ENCODE data around the gene CYP1A2. TPM values are rescaled to one million over a fixed set of nuclear protein-coding genes. Genes with fewer than 3 reads are reported as not detected.
"Not testable (repeated sequence)": the region's sequence is repeated elsewhere in the genome, so short reads cannot be mapped to it uniquely, and the experiment has no call there.

Gene CYP1A2
- total RNA-seq, 2 experiments from 2014 or later: not detected

DNA sequence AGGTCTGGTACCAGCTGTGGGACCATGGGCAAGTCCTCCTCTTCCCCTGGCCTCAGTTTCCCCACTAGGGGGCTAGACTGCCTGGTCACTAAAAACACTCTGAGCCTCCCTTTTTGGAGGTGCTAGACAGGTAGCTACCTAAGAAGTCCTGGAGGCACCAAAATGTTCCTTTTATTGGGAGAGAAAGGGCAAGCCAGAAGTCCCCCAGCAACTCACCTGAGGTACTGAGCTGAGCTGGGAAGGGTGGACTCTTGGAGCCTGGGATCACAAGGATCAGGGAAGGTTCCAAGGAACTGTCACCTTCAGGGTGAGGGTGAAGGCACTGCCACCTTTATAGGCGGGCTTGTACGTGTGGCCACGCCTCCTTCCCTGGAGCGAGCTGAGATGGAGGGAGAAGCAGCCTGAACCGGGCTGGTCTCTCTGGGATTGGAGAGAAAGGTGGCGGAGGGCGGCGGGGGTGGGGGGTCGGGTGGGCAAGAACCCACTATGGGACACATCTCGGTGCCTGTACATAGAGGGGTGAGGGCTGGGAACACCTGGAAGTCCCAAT lies 23.3 kb upstream of the CYP1A2 start, which contains the start of gene CYP1A1:
TSS of gene CYP1A1 (minus strand) at position 304 of the 550 bp plus-strand sequence. CDS start 2,431 bp downstream, outside the sequence.
- DNase-seq: peak; percentile 38
- Mint-ChIP-seq H3K27ac (peak within 1 kb of the TSS; percentile 51), H3K4me3 (peak within 1 kb of the TSS; percentile 61), H3K4me1 (ENCODE audit: low read depth) (peaks cover 27% of the 10 kb centered on the region), H3K27me3 (ENCODE audit: low read depth) (peaks cover 5% of the 10 kb centered on the region), H3K36me3 (ENCODE audit: low read depth) (no peaks in the 10 kb centered on the region), H3K9me3 (ENCODE audit: insufficient read depth) (no peaks in the 10 kb centered on the region)
- ATAC-seq: peak; percentile 38
- CTCF ChIA-PET: interaction anchor here (0.6 to 3.1 kb wide), 12 partner anchors 27 to 225 kb away, joined by 3 to 17 read pairs (median 4); no protein-coding TSS in a partner anchor
- POLR2A ChIA-PET: interaction anchor here (0.6 to 1.1 kb wide), 5 partner anchors 55 to 302 kb away, joined by 3 read pairs; no protein-coding TSS in a partner anchor

DNA sequence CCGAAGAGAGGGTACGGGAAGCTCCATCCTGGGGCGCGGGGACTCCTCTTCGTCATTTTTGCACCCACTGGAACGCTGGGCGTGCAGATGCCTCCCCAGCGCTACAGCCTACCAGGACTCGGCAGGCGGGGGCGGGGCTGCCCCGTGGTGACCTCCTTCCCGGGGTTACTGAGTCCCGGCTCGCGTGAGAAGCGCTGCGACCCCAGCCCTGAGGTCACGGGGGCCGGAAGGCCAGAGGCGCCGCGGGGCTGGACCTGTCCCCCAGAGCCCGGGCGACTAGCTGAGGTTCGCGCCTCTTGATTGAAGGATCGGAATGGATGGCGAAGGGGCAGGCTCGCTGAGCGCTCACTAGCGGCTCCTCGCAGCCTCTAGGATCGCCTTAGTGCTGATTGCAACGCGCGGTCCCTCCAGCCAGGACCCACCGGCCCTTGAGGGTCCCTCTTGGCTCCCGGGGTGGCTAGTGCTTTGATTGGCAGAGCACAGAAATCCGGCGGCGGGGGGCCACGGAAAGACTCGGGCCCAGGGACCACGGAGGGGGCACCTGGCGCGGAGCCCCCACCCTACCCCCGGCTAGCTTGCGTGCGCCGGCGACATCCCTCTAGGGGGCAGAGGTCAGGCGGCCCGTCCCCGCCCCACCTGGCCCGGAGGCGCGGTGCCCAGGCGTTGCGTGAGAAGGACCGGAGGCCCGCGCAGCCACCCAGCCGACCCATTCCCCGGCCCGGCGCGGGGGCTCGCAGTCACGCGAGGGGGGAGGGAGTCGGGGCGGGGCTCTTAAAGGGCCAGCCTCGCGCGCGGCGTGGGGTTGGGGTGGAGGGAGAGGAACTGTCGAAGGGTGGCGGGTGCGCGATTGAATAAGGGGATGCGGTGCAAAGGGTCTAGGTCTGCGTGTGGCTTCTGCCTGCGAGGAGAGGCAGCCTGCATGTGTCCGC lies 22.5 kb upstream of the CYP1A2 start:
- Mint-ChIP-seq H3K4me1 (ENCODE audit: low read depth) (peaks cover 30% of the 10 kb centered on the region), H3K4me3 (peak overlapping the region; percentile 64), H3K27ac (peak overlapping the region; percentile 84), H3K9me3 (ENCODE audit: insufficient read depth) (no peaks in the 10 kb centered on the region), H3K36me3 (ENCODE audit: low read depth) (no peaks in the 10 kb centered on the region), H3K27me3 (ENCODE audit: low read depth) (peaks cover 5% of the 10 kb centered on the region)
- CTCF ChIA-PET: interaction anchor here (0.6 to 3.1 kb wide), 11 partner anchors 26 to 224 kb away, joined by 3 to 17 read pairs (median 4); no protein-coding TSS in a partner anchor
- ATAC-seq (peak; percentile 78), DNase-seq (peak; percentile 64)
- POLR2A ChIA-PET: interaction anchor here (0.6 to 1.1 kb wide), 3 partner anchors 54 to 209 kb away, joined by 3 read pairs; no protein-coding TSS in a partner anchor

DNA sequence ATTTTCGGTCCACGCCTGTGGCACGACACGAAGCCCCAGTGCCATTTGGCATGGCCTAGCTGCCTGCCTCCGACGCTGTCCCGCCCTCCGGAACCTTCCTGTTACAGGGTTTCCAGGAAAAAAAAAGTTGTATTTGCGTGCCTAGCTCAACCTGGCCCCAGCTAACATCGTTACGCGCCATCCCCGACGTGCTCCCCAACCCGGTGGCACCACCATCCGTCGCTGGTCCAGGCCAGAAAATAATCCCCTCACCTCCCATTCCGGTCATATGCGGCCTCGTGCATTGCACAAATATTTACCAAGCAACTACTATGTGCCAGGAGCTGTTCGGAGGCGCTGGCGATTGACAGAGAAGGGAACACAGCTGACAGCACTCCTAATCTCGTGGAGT lies 21.9 kb upstream of the CYP1A2 start:
- Mint-ChIP-seq H3K4me3 (peak overlapping the region; percentile 64), H3K27ac (peak overlapping the region; percentile 84), H3K9me3 (ENCODE audit: insufficient read depth) (no peaks in the 10 kb centered on the region), H3K36me3 (ENCODE audit: low read depth) (no peaks in the 10 kb centered on the region), H3K27me3 (ENCODE audit: low read depth) (peaks cover 5% of the 10 kb centered on the region), H3K4me1 (ENCODE audit: low read depth) (peaks cover 31% of the 10 kb centered on the region)
- ChIA-PET CTCF (interaction anchor here (0.6 to 2.6 kb wide), 2 partner anchors 45 to 474 kb away, joined by 4 to 8 read pairs; no protein-coding TSS in a partner anchor), POLR2A (interaction anchor here (1.1 kb wide), 1 partner anchor 53 kb away, joined by 3 read pairs; no protein-coding TSS in a partner anchor)
- ATAC-seq (peak; percentile 17), DNase-seq (peak; percentile 36)

DNA sequence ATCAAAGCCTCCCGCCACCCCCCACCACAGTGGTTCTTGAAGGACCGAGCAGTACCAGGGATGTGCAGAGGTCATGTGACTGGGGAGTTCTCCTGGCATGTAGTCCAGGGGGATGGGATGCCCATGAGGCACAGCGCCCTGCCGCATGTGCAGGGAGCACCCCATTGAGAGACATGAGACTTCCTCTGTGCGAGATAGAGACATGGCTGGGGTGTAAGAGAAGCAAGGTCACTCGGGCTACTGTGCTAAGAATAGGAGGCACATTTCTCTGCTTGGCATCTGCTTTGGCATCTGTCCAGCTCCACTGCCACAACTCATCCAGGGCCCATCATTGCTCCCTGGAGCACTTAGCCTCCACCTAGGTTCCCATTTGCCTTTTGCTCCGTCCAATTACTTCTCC lies 20.9 kb upstream of the CYP1A2 start:
- Mint-ChIP-seq H3K4me3 (peak overlapping the region; percentile 64), H3K27me3 (ENCODE audit: low read depth) (peaks cover 5% of the 10 kb centered on the region), H3K27ac (no peak overlapping the region), H3K9me3 (ENCODE audit: insufficient read depth) (no peaks in the 10 kb centered on the region), H3K4me1 (ENCODE audit: low read depth) (peaks cover 31% of the 10 kb centered on the region), H3K36me3 (ENCODE audit: low read depth) (no peaks in the 10 kb centered on the region)
- DNase-seq: no peak
- no peak for ATAC-seq
- POLR2A ChIA-PET: no interaction called here
- CTCF ChIA-PET: no interaction called here

DNA sequence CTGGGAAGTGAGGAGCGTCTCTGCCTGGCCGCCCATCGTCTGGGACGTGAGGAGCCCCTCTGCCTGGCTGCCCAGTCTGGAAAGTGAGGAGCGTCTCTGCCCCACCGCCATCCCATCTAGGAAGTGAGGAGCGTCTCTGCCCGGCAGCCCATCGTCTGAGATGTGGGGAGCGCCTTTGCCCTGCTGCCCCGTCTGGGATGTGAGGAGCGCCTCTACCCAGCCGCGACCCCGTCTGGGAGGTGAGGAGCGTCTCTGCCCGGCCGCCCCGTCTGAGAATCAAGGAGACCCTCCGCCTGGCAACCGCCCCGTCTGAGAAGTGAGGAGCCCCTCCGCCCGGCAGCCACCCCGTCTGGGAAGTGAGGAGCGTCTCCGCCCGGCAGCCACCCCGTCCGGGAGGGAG lies 19.9 kb upstream of the CYP1A2 start:
- H3K27ac Mint-ChIP-seq; H3K9me3 Mint-ChIP-seq (ENCODE audit: insufficient read depth); H3K4me3 Mint-ChIP-seq; DNase-seq; ATAC-seq; H3K36me3 Mint-ChIP-seq (ENCODE audit: low read depth); H3K27me3 Mint-ChIP-seq (ENCODE audit: low read depth); CTCF ChIA-PET; POLR2A ChIA-PET: not testable (repeated sequence)
- H3K4me1 Mint-ChIP-seq (ENCODE audit: low read depth): peaks cover 28% of the 10 kb centered on the region

DNA sequence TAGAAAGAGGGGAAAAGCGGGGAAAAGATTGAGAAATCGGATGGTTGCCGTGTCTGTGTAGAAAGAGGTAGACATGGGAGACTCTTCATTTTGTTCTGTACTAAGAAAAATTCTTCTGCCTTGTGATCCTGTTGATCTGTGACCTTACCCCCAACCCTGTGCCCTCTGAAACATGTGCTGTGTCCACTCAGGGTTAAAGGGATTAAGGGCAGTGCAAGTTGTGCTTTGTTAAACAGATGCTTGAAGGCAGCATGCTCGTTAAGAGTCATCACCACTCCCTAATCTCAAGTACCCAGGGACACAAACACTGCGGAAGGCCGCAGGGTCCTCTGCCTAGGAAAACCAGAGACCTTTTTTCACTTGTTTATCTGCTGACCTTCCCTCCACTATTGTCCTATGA lies 19.3 kb upstream of the CYP1A2 start:
- POLR2A ChIA-PET; H3K36me3 Mint-ChIP-seq (ENCODE audit: low read depth): not testable (repeated sequence)

DNA sequence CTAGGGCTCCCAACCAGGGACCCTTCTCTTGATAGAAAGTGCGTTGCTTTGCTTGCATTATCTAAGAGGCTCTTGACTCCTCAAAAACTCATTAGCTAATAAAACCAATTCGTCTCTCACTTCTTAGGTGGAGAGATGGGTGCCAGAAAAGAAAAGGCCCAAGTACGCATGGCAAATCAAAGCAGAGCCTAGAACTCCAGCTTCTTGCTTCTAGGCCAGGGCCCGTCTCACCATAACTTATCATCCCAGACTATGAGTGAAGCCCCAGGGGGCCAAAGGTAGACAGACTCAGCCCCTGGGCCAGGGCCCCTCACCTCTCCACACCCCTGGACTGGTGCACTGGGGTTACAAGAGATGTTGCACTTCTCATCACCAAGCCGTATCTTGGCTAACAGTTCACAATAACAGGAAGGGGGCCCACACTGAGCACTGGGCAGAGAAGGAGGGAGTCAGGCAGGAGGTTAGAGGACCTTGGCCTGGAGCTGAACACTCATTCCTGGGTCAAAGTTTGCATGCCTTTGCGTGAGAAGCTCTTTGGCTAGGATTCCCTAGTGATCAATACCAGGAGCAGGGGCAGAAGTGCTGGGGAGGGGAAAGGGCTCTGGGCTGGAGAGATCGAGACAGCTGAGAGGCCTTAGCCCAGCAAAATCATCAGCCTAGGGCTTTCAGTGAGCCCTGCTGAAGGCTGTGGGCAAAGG lies 17.9 kb upstream of the CYP1A2 start:
- H3K4me3 Mint-ChIP-seq: no peak overlapping the region
- ChIA-PET CTCF (no interaction called here), POLR2A (no interaction called here)
- H3K27ac Mint-ChIP-seq: no peak overlapping the region
- peaks cover 15% of the 10 kb centered on the region for H3K4me1 Mint-ChIP-seq (ENCODE audit: low read depth)
- no peak for DNase-seq
- peaks cover 5% of the 10 kb centered on the region for H3K27me3 Mint-ChIP-seq (ENCODE audit: low read depth)
- no peaks in the 10 kb centered on the region for H3K9me3 Mint-ChIP-seq (ENCODE audit: insufficient read depth)
- H3K36me3 Mint-ChIP-seq (ENCODE audit: low read depth): no peaks in the 10 kb centered on the region
- ATAC-seq: no peak

More for the DNA sequence above, 19.3 kb upstream of the CYP1A2 start:
- ATAC-seq; H3K4me3 Mint-ChIP-seq; H3K27ac Mint-ChIP-seq; DNase-seq; H3K9me3 Mint-ChIP-seq (ENCODE audit: insufficient read depth); H3K27me3 Mint-ChIP-seq (ENCODE audit: low read depth); CTCF ChIA-PET: not testable (repeated sequence)
- H3K4me1 Mint-ChIP-seq (ENCODE audit: low read depth): peaks cover 23% of the 10 kb centered on the region

DNA sequence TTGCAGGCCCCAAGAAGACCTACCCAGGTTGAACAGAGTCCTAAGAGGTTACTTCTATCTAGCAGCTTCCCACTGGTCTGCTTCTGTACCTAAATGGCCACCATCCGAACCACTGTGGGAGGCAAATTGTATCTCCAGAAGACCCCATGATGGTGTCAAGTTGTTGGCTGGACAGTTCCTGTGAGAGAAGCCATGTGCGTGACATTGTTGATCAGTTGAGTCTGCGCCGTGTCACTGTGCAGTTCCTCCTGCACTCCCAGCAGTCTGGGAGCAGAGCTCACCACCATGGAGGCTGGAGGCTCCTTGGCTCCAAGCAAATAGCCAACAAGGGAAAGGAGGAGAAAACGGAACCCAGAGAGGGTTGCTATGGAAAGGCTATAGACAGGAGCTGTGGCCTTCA lies 15.8 kb upstream of the CYP1A2 start:
- DNase-seq: no peak
- Mint-ChIP-seq H3K27me3 (ENCODE audit: low read depth) (peaks cover 7% of the 10 kb centered on the region), H3K4me3 (no peak overlapping the region)

DNA sequence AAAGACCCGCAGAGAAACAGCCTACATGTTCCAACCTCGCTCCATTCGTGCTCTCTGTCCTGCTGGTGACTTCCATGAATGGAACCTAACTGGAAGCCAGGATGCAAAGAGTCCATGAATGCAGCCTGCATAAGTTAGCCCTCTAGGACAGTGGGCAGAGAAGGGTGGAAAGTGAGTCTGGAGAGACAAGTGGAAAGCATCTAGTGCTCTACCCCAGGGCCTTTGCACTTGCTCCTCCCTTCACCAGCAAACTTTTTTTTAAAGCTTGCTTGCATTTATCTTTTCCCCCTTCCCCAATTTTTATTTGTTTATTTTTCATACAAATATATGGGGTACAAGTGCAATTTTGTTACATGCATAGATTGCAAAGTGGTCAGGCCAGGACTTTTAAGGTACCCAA lies 15.4 kb upstream of the CYP1A2 start:
- no peak overlapping the region for H3K4me3 Mint-ChIP-seq
- peaks cover 8% of the 10 kb centered on the region for H3K9me3 Mint-ChIP-seq (ENCODE audit: insufficient read depth)
- no peak for ATAC-seq
- ChIA-PET CTCF (no interaction called here), POLR2A (interaction anchor here (1.0 kb wide), 1 partner anchor 169 kb away, joined by 3 read pairs; no protein-coding TSS in a partner anchor)
- peaks cover 7% of the 10 kb centered on the region for H3K27me3 Mint-ChIP-seq (ENCODE audit: low read depth)
- H3K4me1 Mint-ChIP-seq (ENCODE audit: low read depth): peaks cover 4% of the 10 kb centered on the region
- no peak for DNase-seq
- H3K36me3 Mint-ChIP-seq (ENCODE audit: low read depth): peaks cover 4% of the 10 kb centered on the region
- H3K27ac Mint-ChIP-seq: no peak overlapping the region

More for the DNA sequence above, 15.8 kb upstream of the CYP1A2 start:
- H3K9me3 Mint-ChIP-seq (ENCODE audit: insufficient read depth): peaks cover 4% of the 10 kb centered on the region
- POLR2A ChIA-PET: interaction anchor here (1.0 kb wide), 1 partner anchor 169 kb away, joined by 3 read pairs; no protein-coding TSS in a partner anchor
- no peaks in the 10 kb centered on the region for H3K36me3 Mint-ChIP-seq (ENCODE audit: low read depth)
- no peak overlapping the region for H3K27ac Mint-ChIP-seq
- peaks cover 4% of the 10 kb centered on the region for H3K4me1 Mint-ChIP-seq (ENCODE audit: low read depth)
- CTCF ChIA-PET: no interaction called here
- ATAC-seq: no peak

DNA sequence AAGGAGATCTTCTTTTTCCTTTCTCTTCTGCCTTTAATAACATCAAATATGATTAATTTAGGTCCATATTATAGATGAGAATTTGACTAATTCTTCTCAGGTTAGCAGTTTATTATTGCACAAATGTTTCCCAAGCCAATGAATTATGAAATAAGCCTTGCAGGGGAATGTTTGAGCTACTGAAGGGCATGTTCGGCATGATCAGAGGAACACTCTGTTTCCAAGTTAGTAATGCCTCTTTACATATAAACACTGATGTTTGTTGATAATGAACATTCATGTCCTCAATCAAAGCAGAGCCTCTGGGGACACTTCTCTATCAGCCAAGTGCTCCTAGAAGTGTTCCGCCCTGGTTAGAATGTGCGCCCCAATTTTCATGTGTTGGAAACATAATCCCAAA lies 13.3 kb upstream of the CYP1A2 start:
- ATAC-seq: no peak
- ChIA-PET POLR2A (no interaction called here), CTCF (interaction anchor here (0.9 to 1.1 kb wide), 3 partner anchors 11 to 46 kb away, joined by 3 read pairs; no protein-coding TSS in a partner anchor)
- Mint-ChIP-seq H3K36me3 (ENCODE audit: low read depth) (peaks cover 4% of the 10 kb centered on the region), H3K9me3 (ENCODE audit: insufficient read depth) (peaks cover 10% of the 10 kb centered on the region), H3K4me1 (ENCODE audit: low read depth) (peaks cover 4% of the 10 kb centered on the region), H3K4me3 (no peak overlapping the region), H3K27me3 (ENCODE audit: low read depth) (peaks cover 7% of the 10 kb centered on the region), H3K27ac (no peak overlapping the region)
- DNase-seq: no peak

DNA sequence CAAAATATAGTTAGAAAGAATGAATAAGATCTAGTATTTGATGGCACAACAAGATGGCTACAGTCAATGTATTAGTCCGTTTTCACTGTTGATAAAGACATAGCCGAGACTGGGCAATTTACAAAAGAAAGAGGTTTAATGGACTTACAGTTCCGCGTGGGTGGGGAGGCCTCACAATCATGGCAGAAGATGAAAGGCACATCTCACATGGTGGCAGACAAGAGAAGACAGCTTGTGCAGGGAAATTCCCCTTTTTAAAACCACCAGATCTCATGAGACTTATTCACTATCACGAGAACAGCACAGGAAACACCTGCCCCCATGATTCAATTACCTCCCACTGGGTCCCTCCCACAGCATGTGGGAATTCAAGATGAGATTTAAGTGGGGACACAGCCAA lies 10.4 kb upstream of the CYP1A2 start:
- H3K4me3 Mint-ChIP-seq; POLR2A ChIA-PET; H3K36me3 Mint-ChIP-seq (ENCODE audit: low read depth); ATAC-seq; H3K27ac Mint-ChIP-seq; CTCF ChIA-PET; DNase-seq; H3K4me1 Mint-ChIP-seq (ENCODE audit: low read depth): not testable (repeated sequence)
- Mint-ChIP-seq H3K27me3 (ENCODE audit: low read depth) (peaks cover 17% of the 10 kb centered on the region), H3K9me3 (ENCODE audit: insufficient read depth) (peaks cover 16% of the 10 kb centered on the region)

All from activated CD8-positive, alpha-beta T cell treated with anti-CD3 and anti-CD28 coated beads, Interleukin-2, amount 10 ng/mL, durations not matched to agents 7 days and 5 days (primary cell).